Neuronal stem cell (in vitro differentiated cells): Measurements from ENCODE around the gene THSD4.

Source experiments
- DNase-seq: peaks from one replicate; pipeline ENCODE4 v3.0.0-alpha.2; 2013; ENCODE audit warnings: low spot score
- H2AFZ ChIP-seq: one replicate; pipeline ENCODE4 v1.6.1; 2013; ENCODE audit warnings: mild to moderate bottlenecking, low read length, inconsistent platforms
- H2AK5ac ChIP-seq: 2 replicates; pipeline ENCODE4 v1.6.1; 2013; ENCODE audit warnings: low read depth, mild to moderate bottlenecking, inconsistent platforms, low read length, moderate library complexity, mixed read lengths
- H2BK120ac ChIP-seq: 2 replicates; pipeline ENCODE4 v1.6.1; 2013; ENCODE audit warnings: low read depth, mild to moderate bottlenecking, inconsistent platforms, low read length, moderate library complexity, mixed read lengths
- H2BK12ac ChIP-seq: one replicate; pipeline ENCODE4 v1.6.1; 2013; ENCODE audit warnings: low read length, inconsistent platforms
- H2BK15ac ChIP-seq: 2 replicates; pipeline ENCODE4 v1.6.1; 2013; ENCODE audit warnings: mild to moderate bottlenecking, low read length, inconsistent platforms, mixed read lengths
- H2BK5ac ChIP-seq: one replicate; pipeline ENCODE4 v1.6.1; 2013; ENCODE audit warnings: inconsistent platforms, mild to moderate bottlenecking, low read length, moderate library complexity
- H3K14ac ChIP-seq: one replicate; pipeline ENCODE4 v1.6.1; 2013; ENCODE audit warnings: low read length, inconsistent platforms
- H3K18ac ChIP-seq: 2 replicates; pipeline ENCODE4 v1.6.1; 2013; ENCODE audit warnings: low read length, inconsistent platforms
- H3K23ac ChIP-seq: 2 replicates; pipeline ENCODE4 v1.6.1; 2013; ENCODE audit warnings: low read depth, mild to moderate bottlenecking, mixed read lengths, low read length, inconsistent platforms; ENCODE audit not compliant: poor library complexity
- H3K27ac ChIP-seq: replicated peaks from 3 replicates; pipeline ENCODE4 v1.5.1; 2013; ENCODE audit warnings: low read length, inconsistent platforms
- H3K27me3 ChIP-seq, 3 experiments: 2 replicates each; pipeline ENCODE4 v1.6.1; 2013; ENCODE audit warnings: low read length in 3 of 3, mild to moderate bottlenecking in 2 of 3, inconsistent platforms in 1 of 3, low read depth in 1 of 3, mixed read lengths in 1 of 3, moderate library complexity in 1 of 3; ENCODE audit not compliant: control insufficient read depth in 3 of 3, insufficient read depth in 3 of 3
- H3K36me3 ChIP-seq, 2 donors: replicated peaks in 1 of 2; 2 replicates each; pipeline ENCODE4 v1.6.1; 2013; ENCODE audit warnings: low read length in 2 of 2; ENCODE audit not compliant: control insufficient read depth in 2 of 2, insufficient read depth in 2 of 2
- H3K4ac ChIP-seq: 2 replicates; pipeline ENCODE4 v1.6.1; 2013; ENCODE audit warnings: inconsistent platforms, mild to moderate bottlenecking, low read length, moderate library complexity
- H3K4me1 ChIP-seq, 2 donors: 1 replicate in 1 of 2; 2 replicates in 1 of 2; pipeline ENCODE4 v1.6.1; 2013; ENCODE audit warnings: low read length in 2 of 2, low read depth in 1 of 2; ENCODE audit not compliant: control insufficient read depth in 2 of 2, insufficient read depth in 1 of 2
- H3K4me2 ChIP-seq: one replicate; pipeline ENCODE4 v1.6.1; 2013; ENCODE audit warnings: mild to moderate bottlenecking, low read length, inconsistent platforms; ENCODE audit not compliant: insufficient read depth, poor library complexity, severe bottlenecking
- H3K4me3 ChIP-seq, 2 donors: 2 replicates each; pipeline ENCODE4 v1.5.1; 2013; ENCODE audit warnings: low read length in 2 of 2, mild to moderate bottlenecking in 2 of 2, inconsistent platforms in 1 of 2, moderate library complexity in 1 of 2
- H3K79me1 ChIP-seq: one replicate; pipeline ENCODE4 v1.6.1; 2013; ENCODE audit warnings: low read depth, mild to moderate bottlenecking, inconsistent platforms, low read length, moderate library complexity
- H3K9ac ChIP-seq: one replicate; pipeline ENCODE4 v1.6.1; 2013; ENCODE audit warnings: mild to moderate bottlenecking, low read depth, low read length, inconsistent platforms; ENCODE audit not compliant: poor library complexity
- H3K9me3 ChIP-seq, 2 donors: replicated peaks in 1 of 2; 2 replicates each; pipeline versions ENCODE3 to v1.6.1; 2013; ENCODE audit warnings: low read length in 2 of 2, mild to moderate bottlenecking in 2 of 2, inconsistent platforms in 1 of 2, low read depth in 1 of 2, mixed read lengths in 1 of 2, moderate library complexity in 1 of 2; ENCODE audit not compliant: control insufficient read depth in 2 of 2, insufficient read depth in 1 of 2
- H4K8ac ChIP-seq: one replicate; pipeline ENCODE4 v1.6.1; 2013; ENCODE audit warnings: low read depth, mild to moderate bottlenecking, inconsistent platforms, low read length, moderate library complexity
- H4K91ac ChIP-seq: one replicate; pipeline ENCODE4 v1.6.1; 2013; ENCODE audit warnings: low read length, low read depth, mild to moderate bottlenecking, inconsistent platforms; ENCODE audit not compliant: poor library complexity
- WGBS, 2 donors: extraction: QIAGEN DNeasy Blood & Tissue Kit; methylation state at CpG; one replicate each; pipeline ENCODE4 v1.1.7; 2013; ENCODE audit warnings: missing lambda C conversion rate in 2 of 2, mixed read lengths in 1 of 2; ENCODE audit not compliant: insufficient read length in 2 of 2, insufficient replicate concordance in 1 of 2; ENCODE audit errors: extremely low coverage in 2 of 2; 5-methylcytosine and 5-hydroxymethylcytosine counted together

The THSD4 gene

GRCh38 chr15:71225851-71226250, 110.6 kb downstream of the THSD4 start:
- no peak overlapping the region for H3K9ac ChIP-seq
- WGBS, 2 donors = no CpG with 5 or more reads among the region's 2 CpGs

GRCh38 chr15:71226536-71227455, 111.5 kb downstream of the THSD4 start:
- Histone ChIP-seq H3K36me3 (no peaks in the 10 kb centered on the region), H2AFZ (no peak overlapping the region), H3K4ac (no peak overlapping the region), H2BK12ac (no peak overlapping the region), H3K18ac (no peak overlapping the region), H3K14ac (no peak overlapping the region), H3K4me1 (peaks cover 0 to 7% of the 10 kb centered on the region in 2 donors), H3K27me3 (no peaks in the 10 kb centered on the region), H3K4me3 (no peak overlapping the region), H3K27ac (no peak overlapping the region), H4K91ac (no peak overlapping the region), H3K79me1 (no peaks in the 10 kb centered on the region), H2AK5ac (no peak overlapping the region), H3K4me2 (no peak overlapping the region), H2BK5ac (no peak overlapping the region), H3K9me3 (no peaks in the 10 kb centered on the region), H3K23ac (no peak overlapping the region), H2BK15ac (no peak overlapping the region), H4K8ac (no peak overlapping the region), H2BK120ac (no peak overlapping the region), H3K9ac (no peak overlapping the region)
- no peak for DNase-seq
- no CpG with 5 or more reads among the region's 15 CpGs for WGBS, 2 donors

More at GRCh38 chr15:71225851-71226250, 110.6 kb downstream of the THSD4 start:
- Histone ChIP-seq H3K23ac (no peak overlapping the region), H3K27ac (no peak overlapping the region), H2BK5ac (no peak overlapping the region), H2BK120ac (no peak overlapping the region), H3K4ac (no peak overlapping the region), H4K8ac (no peak overlapping the region), H4K91ac (no peak overlapping the region), H3K9me3 (no peaks in the 10 kb centered on the region), H3K18ac (no peak overlapping the region), H3K4me1 (peaks cover 0 to 7% of the 10 kb centered on the region in 2 donors), H2AK5ac (no peak overlapping the region), H2BK12ac (no peak overlapping the region), H2BK15ac (no peak overlapping the region), H3K27me3 (no peaks in the 10 kb centered on the region), H3K36me3 (no peaks in the 10 kb centered on the region), H3K14ac (no peak overlapping the region), H3K79me1 (no peaks in the 10 kb centered on the region), H3K4me2 (no peak overlapping the region), H3K4me3 (no peak overlapping the region), H2AFZ (no peak overlapping the region)
- no peak for DNase-seq

GRCh38 chr15:71228403-71228802, 113.1 kb downstream of the THSD4 start:
- Histone ChIP-seq H2BK120ac (no peak overlapping the region), H3K9ac (no peak overlapping the region)
- no CpG with 5 or more reads among the region's 1 CpG for WGBS, 2 donors

GRCh38 chr15:71230303-71230702, 115.0 kb downstream of the THSD4 start:
- no peaks in the 10 kb centered on the region for H3K9me3 ChIP-seq
- H3K18ac ChIP-seq = no peak overlapping the region
- no peak overlapping the region for H3K23ac ChIP-seq
- no CpG with 5 or more reads among the region's 8 CpGs for WGBS, 2 donors
- H3K79me1 ChIP-seq = no peaks in the 10 kb centered on the region
- no peak overlapping the region for H3K4ac ChIP-seq
- H2BK15ac ChIP-seq = no peak overlapping the region
- peaks cover 0 to 7% of the 10 kb centered on the region in 2 donors for H3K4me1 ChIP-seq
- no peak for DNase-seq
- H3K36me3 ChIP-seq = no peaks in the 10 kb centered on the region
- H4K8ac ChIP-seq = no peak overlapping the region
- no peak overlapping the region for H2BK12ac ChIP-seq
- H4K91ac ChIP-seq = no peak overlapping the region
- H3K4me3 ChIP-seq = no peak overlapping the region
- no peak overlapping the region for H3K9ac ChIP-seq
- H3K27ac ChIP-seq = no peak overlapping the region
- no peak overlapping the region for H3K14ac ChIP-seq
- H2AK5ac ChIP-seq = no peak overlapping the region
- H3K4me2 ChIP-seq = no peak overlapping the region
- no peak overlapping the region for H2BK120ac ChIP-seq
- no peak overlapping the region for H2BK5ac ChIP-seq
- H2AFZ ChIP-seq = no peak overlapping the region
- no peaks in the 10 kb centered on the region for H3K27me3 ChIP-seq

More at GRCh38 chr15:71228403-71228802, 113.1 kb downstream of the THSD4 start:
- no peak overlapping the region for H3K18ac ChIP-seq
- no peak overlapping the region for H2AK5ac ChIP-seq
- no peak overlapping the region for H2BK12ac ChIP-seq
- H4K91ac ChIP-seq = no peak overlapping the region
- H2AFZ ChIP-seq = no peak overlapping the region
- no peaks in the 10 kb centered on the region for H3K27me3 ChIP-seq
- no peak overlapping the region for H4K8ac ChIP-seq
- H3K36me3 ChIP-seq = no peaks in the 10 kb centered on the region
- H2BK15ac ChIP-seq = no peak overlapping the region
- no peak overlapping the region for H3K27ac ChIP-seq
- H3K4me3 ChIP-seq = no peak overlapping the region
- H3K23ac ChIP-seq = no peak overlapping the region
- H3K4me1 ChIP-seq = peaks cover 0 to 7% of the 10 kb centered on the region in 2 donors
- no peak for DNase-seq
- no peak overlapping the region for H3K4me2 ChIP-seq
- no peaks in the 10 kb centered on the region for H3K9me3 ChIP-seq
- H3K14ac ChIP-seq = no peak overlapping the region
- no peak overlapping the region for H2BK5ac ChIP-seq
- H3K4ac ChIP-seq = no peak overlapping the region
- H3K79me1 ChIP-seq = no peaks in the 10 kb centered on the region
